Measurements from ENCODE around the gene COL25A1. TPM values are rescaled to one million over a fixed set of nuclear protein-coding genes. Genes with fewer than 3 reads are reported as not detected.
"Not testable (repeated sequence)": the region's sequence is repeated elsewhere in the genome, so short reads cannot be mapped to it uniquely, and the experiment has no call there.

The COL25A1 gene
- total RNA-seq, 2 donors from 2014 or later: 0.26 to 0.99 TPM

- DNase-seq: no peak
- 45 to 65% methylated on average over 1 of the region's 1 CpG for WGBS, 2 donors
- ATAC-seq: no peak
- H3K4me1 ChIP-seq: no peaks in the 10 kb centered on the region
- H3K27me3 ChIP-seq: no peaks in the 10 kb centered on the region
- H3K27ac ChIP-seq: no peak overlapping the region
- H3K4me3 ChIP-seq: no peak overlapping the region
- intact Hi-C loops (cut with DNase I): no loop called here
- no peaks in the 10 kb centered on the region for H3K9me3 ChIP-seq
- H3K36me3 ChIP-seq (replicated peaks in 1 of 2; ENCODE audit: insufficient read depth in 1 of 2, low read depth in 2 of 2): no peaks in the 10 kb centered on the region
- no peak for TF ChIP-seq POLR2A (IDR thresholded peaks at IDR 0.05)
- TF ChIP-seq, protein P1, sequence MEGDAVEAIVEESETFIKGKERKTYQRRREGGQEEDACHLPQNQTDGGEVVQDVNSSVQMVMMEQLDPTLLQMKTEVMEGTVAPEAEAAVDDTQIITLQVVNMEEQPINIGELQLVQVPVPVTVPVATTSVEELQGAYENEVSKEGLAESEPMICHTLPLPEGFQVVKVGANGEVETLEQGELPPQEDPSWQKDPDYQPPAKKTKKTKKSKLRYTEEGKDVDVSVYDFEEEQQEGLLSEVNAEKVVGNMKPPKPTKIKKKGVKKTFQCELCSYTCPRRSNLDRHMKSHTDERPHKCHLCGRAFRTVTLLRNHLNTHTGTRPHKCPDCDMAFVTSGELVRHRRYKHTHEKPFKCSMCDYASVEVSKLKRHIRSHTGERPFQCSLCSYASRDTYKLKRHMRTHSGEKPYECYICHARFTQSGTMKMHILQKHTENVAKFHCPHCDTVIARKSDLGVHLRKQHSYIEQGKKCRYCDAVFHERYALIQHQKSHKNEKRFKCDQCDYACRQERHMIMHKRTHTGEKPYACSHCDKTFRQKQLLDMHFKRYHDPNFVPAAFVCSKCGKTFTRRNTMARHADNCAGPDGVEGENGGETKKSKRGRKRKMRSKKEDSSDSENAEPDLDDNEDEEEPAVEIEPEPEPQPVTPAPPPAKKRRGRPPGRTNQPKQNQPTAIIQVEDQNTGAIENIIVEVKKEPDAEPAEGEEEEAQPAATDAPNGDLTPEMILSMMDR (IDR thresholded peaks at IDR 0.05): no peak
These were observed 155.3 kb downstream of the COL25A1 start for GRCh38 chr4:109147135-109147534.

DNA sequence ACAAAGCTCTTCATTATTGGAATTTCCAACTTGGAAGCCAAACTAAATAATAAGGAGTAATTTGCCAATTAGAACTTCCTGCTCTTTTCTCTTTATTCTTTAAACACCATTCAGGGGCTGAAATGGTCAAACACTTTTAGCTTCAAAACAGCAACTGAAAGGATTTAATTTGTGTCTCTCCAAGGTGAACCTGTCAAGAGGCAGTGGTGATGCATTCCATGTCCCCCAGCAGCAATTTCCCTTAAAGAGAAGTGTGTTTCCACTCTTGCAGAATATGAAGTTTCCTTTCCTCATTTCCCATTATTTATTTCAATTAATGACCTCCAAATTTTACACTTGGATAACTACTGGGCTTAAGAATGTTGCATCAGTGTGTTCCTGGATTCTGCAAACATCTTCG lies 156.0 kb downstream of the COL25A1 start:
- WGBS, 2 donors: 20 to 50% methylated on average over 1 of the region's 1 CpG
- Histone ChIP-seq H3K4me1 (no peaks in the 10 kb centered on the region), H3K4me3 (no peak overlapping the region), H3K27me3 (no peaks in the 10 kb centered on the region), H3K27ac (no peak overlapping the region), H3K36me3 (replicated peaks in 1 of 2; ENCODE audit: insufficient read depth in 1 of 2, low read depth in 2 of 2) (no peaks in the 10 kb centered on the region), H3K9me3 (no peaks in the 10 kb centered on the region)
- intact Hi-C loops (cut with DNase I): no loop called here
- no peak for ATAC-seq
- DNase-seq: no peak
- no peak for TF ChIP-seq POLR2A (IDR thresholded peaks at IDR 0.05)
- TF ChIP-seq, protein P1 (IDR thresholded peaks at IDR 0.05): no peak

GRCh38 chr4:109138125-109138524 lies 164.3 kb downstream of the COL25A1 start:
- WGBS, 2 donors: 81 to 84% methylated on average over 2 of the region's 2 CpGs
- DNase-seq; H3K4me1 ChIP-seq; H3K9me3 ChIP-seq; H3K36me3 ChIP-seq (replicated peaks in 1 of 2; ENCODE audit: insufficient read depth in 1 of 2, low read depth in 2 of 2); H3K4me3 ChIP-seq; intact Hi-C loops (cut with DNase I); H3K27me3 ChIP-seq; H3K27ac ChIP-seq; ATAC-seq: not testable (repeated sequence)

DNA sequence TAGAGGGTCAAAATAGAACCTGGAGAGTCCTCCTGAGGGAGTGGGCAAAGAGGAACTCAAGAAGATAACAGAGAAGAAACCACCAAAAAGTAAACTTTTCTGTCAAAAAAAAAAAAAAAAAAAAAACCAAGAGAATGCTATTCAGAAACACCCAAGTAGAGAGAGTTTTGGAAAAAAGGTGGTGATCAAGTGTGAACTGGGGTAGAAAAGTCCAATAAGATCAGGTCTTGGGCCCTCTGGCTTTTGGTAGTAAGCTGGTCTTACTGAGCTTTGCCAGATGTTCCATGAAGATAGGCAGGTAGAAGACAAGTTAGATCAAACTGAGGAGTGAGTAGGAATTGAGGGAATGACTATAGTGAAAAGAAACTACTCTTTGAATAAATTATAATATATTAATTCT lies 167.5 kb downstream of the COL25A1 start:
- DNase-seq (no peak), ATAC-seq (no peak)
- H3K27me3 ChIP-seq: no peaks in the 10 kb centered on the region
- H3K9me3 ChIP-seq: no peaks in the 10 kb centered on the region
- TF ChIP-seq, protein P1 (IDR thresholded peaks at IDR 0.05): no peak
- no peak for TF ChIP-seq POLR2A (IDR thresholded peaks at IDR 0.05)
- H3K27ac ChIP-seq: no peak overlapping the region
- H3K4me1 ChIP-seq: no peaks in the 10 kb centered on the region
- H3K4me3 ChIP-seq: no peak overlapping the region
- H3K36me3 ChIP-seq (replicated peaks in 1 of 2; ENCODE audit: insufficient read depth in 1 of 2, low read depth in 2 of 2): no peaks in the 10 kb centered on the region
- intact Hi-C loops (cut with DNase I): no loop called here

GRCh38 chr4:109134268-109134667 lies 168.2 kb downstream of the COL25A1 start:
- ATAC-seq (no peak), DNase-seq (no peak)
- intact Hi-C loops (cut with DNase I): no loop called here
- Histone ChIP-seq H3K36me3 (replicated peaks in 1 of 2; ENCODE audit: insufficient read depth in 1 of 2, low read depth in 2 of 2) (no peaks in the 10 kb centered on the region), H3K27me3 (no peaks in the 10 kb centered on the region), H3K4me3 (no peak overlapping the region), H3K4me1 (no peaks in the 10 kb centered on the region), H3K9me3 (no peaks in the 10 kb centered on the region), H3K27ac (no peak overlapping the region)
- TF ChIP-seq, protein P1 (IDR thresholded peaks at IDR 0.05): no peak
- TF ChIP-seq POLR2A (IDR thresholded peaks at IDR 0.05): no peak
- 82 to 85% methylated on average over 2 of the region's 2 CpGs for WGBS, 2 donors
